ENCODE measurements around the gene SLC17A9.

DNA sequence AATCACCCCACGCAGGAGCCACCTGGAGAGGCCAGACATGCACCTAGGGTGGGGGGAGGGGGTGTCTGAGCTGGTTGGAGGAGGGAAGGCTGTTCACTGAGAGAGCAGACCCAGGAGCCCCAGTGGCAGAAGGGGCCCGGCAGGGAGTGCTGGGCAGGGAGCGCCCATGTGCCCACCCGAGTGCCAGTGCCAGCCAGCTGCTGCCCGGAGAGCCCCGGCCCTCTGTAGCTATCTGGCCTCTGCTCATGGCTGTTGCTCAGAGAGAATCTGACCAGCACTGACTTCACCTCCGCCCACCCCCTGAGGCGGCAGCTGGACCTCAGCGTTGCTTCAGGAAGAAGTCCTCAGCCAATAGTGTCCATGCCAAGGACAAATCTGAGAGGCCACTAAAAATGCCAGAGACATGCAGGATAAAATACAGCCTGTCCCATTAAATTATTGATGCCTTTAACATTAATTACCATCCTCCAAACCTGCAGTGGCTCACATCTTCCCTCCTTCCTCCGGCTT is 22.8 kb downstream of the SLC17A9 start:
- TF ChIP-seq, protein P1, sequence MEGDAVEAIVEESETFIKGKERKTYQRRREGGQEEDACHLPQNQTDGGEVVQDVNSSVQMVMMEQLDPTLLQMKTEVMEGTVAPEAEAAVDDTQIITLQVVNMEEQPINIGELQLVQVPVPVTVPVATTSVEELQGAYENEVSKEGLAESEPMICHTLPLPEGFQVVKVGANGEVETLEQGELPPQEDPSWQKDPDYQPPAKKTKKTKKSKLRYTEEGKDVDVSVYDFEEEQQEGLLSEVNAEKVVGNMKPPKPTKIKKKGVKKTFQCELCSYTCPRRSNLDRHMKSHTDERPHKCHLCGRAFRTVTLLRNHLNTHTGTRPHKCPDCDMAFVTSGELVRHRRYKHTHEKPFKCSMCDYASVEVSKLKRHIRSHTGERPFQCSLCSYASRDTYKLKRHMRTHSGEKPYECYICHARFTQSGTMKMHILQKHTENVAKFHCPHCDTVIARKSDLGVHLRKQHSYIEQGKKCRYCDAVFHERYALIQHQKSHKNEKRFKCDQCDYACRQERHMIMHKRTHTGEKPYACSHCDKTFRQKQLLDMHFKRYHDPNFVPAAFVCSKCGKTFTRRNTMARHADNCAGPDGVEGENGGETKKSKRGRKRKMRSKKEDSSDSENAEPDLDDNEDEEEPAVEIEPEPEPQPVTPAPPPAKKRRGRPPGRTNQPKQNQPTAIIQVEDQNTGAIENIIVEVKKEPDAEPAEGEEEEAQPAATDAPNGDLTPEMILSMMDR (IDR thresholded peaks at IDR 0.05) = no peak
- no peak for TF ChIP-seq POLR2AphosphoS5 (IDR thresholded peaks at IDR 0.05; ENCODE audit: low read depth, low read length)

Data from Panc1 (cell line).